Neural cell (in vitro differentiated cells): ENCODE results near the gene ANKS3. TPM values are rescaled to one million over a fixed set of nuclear protein-coding genes. Genes with fewer than 3 reads are reported as not detected.

Experiments
- H2AFZ ChIP-seq: fragments of 200-600, 300-800 bp; sonication (generic), shearing (Covaris generic); 2 replicates; pipeline ENCODE4 v1.6.0; 2014; ENCODE audit warnings: low read depth, mild to moderate bottlenecking, antibody characterized with exemption, low read length, moderate library complexity
- H3F3A ChIP-seq: fragments of 200-600 bp; shearing (Covaris generic); 2 replicates; pipeline ENCODE4 v1.6.1; 2016; ENCODE audit warnings: mild to moderate bottlenecking, moderate library complexity, mixed read lengths, antibody characterized with exemption, low read length; ENCODE audit not compliant: insufficient read depth, poor library complexity, severe bottlenecking
- H3K27ac ChIP-seq: fragments of 200-600, 300-800 bp; sonication (generic), shearing (Covaris generic); 2 replicates; pipeline ENCODE4 v1.5.1; 2014; ENCODE audit warnings: mild to moderate bottlenecking, low read length, moderate library complexity
- H3K27me3 ChIP-seq: fragments of 300-800, 200-600 bp; sonication (generic), shearing (Covaris generic); 2 replicates; pipeline ENCODE4 v1.6.0; 2014; ENCODE audit warnings: mild to moderate bottlenecking, low read depth, low read length, moderate library complexity; ENCODE audit not compliant: insufficient read depth
- H3K36me3 ChIP-seq: fragments of 300-800, 200-600 bp; sonication (generic), shearing (Covaris generic); 2 replicates; pipeline ENCODE4 v1.5.1; 2014; ENCODE audit warnings: mild to moderate bottlenecking, antibody characterized with exemption, low read length, moderate library complexity; ENCODE audit not compliant: insufficient read depth
- H3K4me2 ChIP-seq: fragments of 300-800, 200-600 bp; sonication (generic), shearing (Covaris generic); 2 replicates; pipeline ENCODE4 v1.6.0; 2014; ENCODE audit warnings: mild to moderate bottlenecking, low read length
- H3K4me3 ChIP-seq: fragments of 300-800, 200-600 bp; sonication (generic), shearing (Covaris generic); 2 replicates; pipeline ENCODE4 v1.5.1; 2014; ENCODE audit warnings: mild to moderate bottlenecking, low read length, moderate library complexity
- H3K79me2 ChIP-seq: fragments of 200-600 bp; shearing (Covaris generic); replicated peaks from 2 replicates; pipeline ENCODE4 v1.6.0; 2014; ENCODE audit warnings: mild to moderate bottlenecking, low read length, moderate library complexity; ENCODE audit not compliant: insufficient read depth
- H3K9ac ChIP-seq: fragments of 300-800, 200-600 bp; sonication (generic), shearing (Covaris generic); 2 replicates; pipeline ENCODE4 v1.6.1; 2016; ENCODE audit warnings: mild to moderate bottlenecking, low read length, mixed read lengths
- H3K9me2 ChIP-seq: fragments of 200-600 bp; shearing (Covaris generic); 2 replicates; pipeline ENCODE4 v1.6.1; 2016; ENCODE audit warnings: mild to moderate bottlenecking, low read length, mixed read lengths; ENCODE audit not compliant: insufficient read depth
- H3K9me3 ChIP-seq: fragments of 200-600, 300-800 bp; sonication (generic), shearing (Covaris generic); 2 replicates; pipeline ENCODE4 v1.6.1; 2016; ENCODE audit warnings: mild to moderate bottlenecking, mixed run types, low read length, moderate library complexity, mixed read lengths
- H4K20me1 ChIP-seq: fragments of 200-600 bp; shearing (Covaris generic); 2 replicates; pipeline ENCODE4 v1.6.1; 2016; ENCODE audit warnings: mild to moderate bottlenecking, mixed run types; ENCODE audit not compliant: insufficient read depth
- EP300 ChIP-seq: fragments of 450-650 bp; conservative IDR thresholded peaks from 2 replicates; pipeline ENCODE4 v1.6.1; 2014; ENCODE audit warnings: antibody characterized with exemption, mild to moderate bottlenecking, moderate library complexity; ENCODE audit not compliant: poor library complexity, severe bottlenecking
- EZH2 ChIP-seq: fragments of 200-600, 300-800 bp; shearing (Covaris generic), sonication (generic); IDR thresholded peaks from 2 replicates; pipeline ENCODE4 v1.6.1; 2014; ENCODE audit warnings: antibody characterized with exemption, low read length, borderline replicate concordance, mild to moderate bottlenecking; ENCODE audit not compliant: insufficient read depth, poor library complexity, severe bottlenecking
- MXI1 ChIP-seq: fragments of 450-650 bp; conservative IDR thresholded peaks from 2 replicates; pipeline ENCODE4 v1.6.1; 2014; ENCODE audit warnings: antibody characterized with exemption, mild to moderate bottlenecking; ENCODE audit not compliant: poor library complexity, severe bottlenecking
- POLR2AphosphoS5 ChIP-seq: IDR thresholded peaks from 2 replicates; pipeline ENCODE4 v1.6.1; 2012
- RAD21 ChIP-seq: fragments of 450-650 bp; conservative IDR thresholded peaks from 2 replicates; pipeline ENCODE4 v1.6.1; 2014; ENCODE audit warnings: antibody characterized with exemption, mild to moderate bottlenecking, moderate library complexity
- SMC3 ChIP-seq: fragments of 450-650 bp; conservative IDR thresholded peaks from 2 replicates; pipeline ENCODE4 v1.6.1; 2014; ENCODE audit warnings: antibody characterized with exemption, mild to moderate bottlenecking, moderate library complexity; ENCODE audit not compliant: poor library complexity
- TAF1 ChIP-seq: IDR thresholded peaks from 2 replicates; pipeline ENCODE4 v1.6.1; 2012; ENCODE audit warnings: low read depth
- polyA plus RNA-seq: library from polyadenylated mRNA; depleted of rRNA; stranded (reverse); fragments of >200 nt; gene quantifications from 2 replicates; pipeline ENCODE4 v1.2.3, GENCODE V29; 2014
- TF ChIP-seq, protein P1 (sequence below): fragments of 450-650 bp; IDR thresholded peaks from 2 replicates; pipeline ENCODE4 v1.5.1; 2014; ENCODE audit warnings: antibody characterized with exemption, mild to moderate bottlenecking, moderate library complexity; ENCODE audit not compliant: poor library complexity, severe bottlenecking
- TF ChIP-seq, protein P2 (sequence below): IDR thresholded peaks from 2 replicates; pipeline ENCODE4 v1.6.1; 2012; ENCODE audit warnings: borderline replicate concordance

Gene ANKS3
- polyA plus RNA-seq, 1 donor from 2014 or later = 53.9 TPM

DNA sequence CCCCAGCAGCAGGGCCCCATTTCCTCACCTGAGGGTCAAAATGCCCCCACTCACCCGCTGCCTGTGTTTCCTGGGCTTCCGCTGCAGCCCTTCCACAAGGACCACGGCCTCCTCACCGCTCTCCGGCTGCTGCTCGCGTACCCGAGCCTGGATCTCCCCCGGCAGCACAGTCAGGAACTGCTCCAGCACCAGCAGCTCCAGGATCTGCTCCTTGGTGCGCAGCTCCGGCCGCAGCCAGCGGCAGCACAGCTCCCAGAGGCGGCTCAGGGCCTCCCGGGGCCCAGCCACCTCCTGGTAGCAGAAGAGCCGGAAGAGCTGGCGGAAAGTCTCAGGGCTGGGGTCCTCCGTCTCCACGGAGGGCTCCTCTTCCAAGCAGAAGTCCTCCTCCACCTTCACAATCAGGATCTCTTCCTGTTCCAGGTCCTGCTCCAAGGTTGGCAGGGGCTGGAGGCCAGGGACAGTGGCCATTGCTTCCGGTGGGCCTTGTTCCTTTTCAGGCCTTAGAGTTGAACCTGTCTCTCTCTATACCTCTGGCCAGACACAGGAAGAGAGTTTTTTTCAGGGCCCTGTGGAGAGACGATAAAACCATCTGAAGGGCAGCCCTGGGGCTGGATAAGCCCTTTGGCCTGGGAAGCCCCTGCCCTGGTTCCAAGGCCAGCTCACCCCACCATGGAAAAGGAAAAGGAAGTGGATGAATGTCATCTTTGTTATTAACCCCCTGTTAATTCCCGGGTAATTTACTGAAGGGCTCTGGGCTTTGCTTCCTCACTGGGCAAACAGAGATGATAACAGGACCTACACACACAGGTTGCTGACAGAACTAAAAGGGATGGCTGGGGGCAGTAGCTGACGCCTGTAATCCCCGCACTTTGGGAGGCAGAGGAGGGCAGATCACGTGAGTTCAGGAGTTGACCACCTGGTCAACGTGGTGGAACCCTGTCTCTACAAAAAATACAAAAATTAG lies 31.7 kb upstream of the ANKS3 start:
- Histone ChIP-seq H3K27ac (no peak overlapping the region), H3K36me3 (no peaks in the 10 kb centered on the region), H3K4me3 (peak overlapping the region; percentile 99), H3F3A (no peaks in the 10 kb centered on the region), H2AFZ (peak overlapping the region; percentile 95), H3K9me3 (no peaks in the 10 kb centered on the region), H3K27me3 (no peaks in the 10 kb centered on the region), H3K9ac (peak overlapping the region; percentile 91), H3K4me2 (peak overlapping the region; percentile 73), H4K20me1 (no peaks in the 10 kb centered on the region), H3K79me2 (peaks cover 12% of the 10 kb centered on the region), H3K9me2 (no peaks in the 10 kb centered on the region)
- no peak for TF ChIP-seq SMC3
- no peak for TF ChIP-seq TAF1
- TF ChIP-seq EZH2 = no peak
- no peak for TF ChIP-seq EP300
- TF ChIP-seq, protein P1, sequence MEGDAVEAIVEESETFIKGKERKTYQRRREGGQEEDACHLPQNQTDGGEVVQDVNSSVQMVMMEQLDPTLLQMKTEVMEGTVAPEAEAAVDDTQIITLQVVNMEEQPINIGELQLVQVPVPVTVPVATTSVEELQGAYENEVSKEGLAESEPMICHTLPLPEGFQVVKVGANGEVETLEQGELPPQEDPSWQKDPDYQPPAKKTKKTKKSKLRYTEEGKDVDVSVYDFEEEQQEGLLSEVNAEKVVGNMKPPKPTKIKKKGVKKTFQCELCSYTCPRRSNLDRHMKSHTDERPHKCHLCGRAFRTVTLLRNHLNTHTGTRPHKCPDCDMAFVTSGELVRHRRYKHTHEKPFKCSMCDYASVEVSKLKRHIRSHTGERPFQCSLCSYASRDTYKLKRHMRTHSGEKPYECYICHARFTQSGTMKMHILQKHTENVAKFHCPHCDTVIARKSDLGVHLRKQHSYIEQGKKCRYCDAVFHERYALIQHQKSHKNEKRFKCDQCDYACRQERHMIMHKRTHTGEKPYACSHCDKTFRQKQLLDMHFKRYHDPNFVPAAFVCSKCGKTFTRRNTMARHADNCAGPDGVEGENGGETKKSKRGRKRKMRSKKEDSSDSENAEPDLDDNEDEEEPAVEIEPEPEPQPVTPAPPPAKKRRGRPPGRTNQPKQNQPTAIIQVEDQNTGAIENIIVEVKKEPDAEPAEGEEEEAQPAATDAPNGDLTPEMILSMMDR = no peak
- TF ChIP-seq, protein P2, sequence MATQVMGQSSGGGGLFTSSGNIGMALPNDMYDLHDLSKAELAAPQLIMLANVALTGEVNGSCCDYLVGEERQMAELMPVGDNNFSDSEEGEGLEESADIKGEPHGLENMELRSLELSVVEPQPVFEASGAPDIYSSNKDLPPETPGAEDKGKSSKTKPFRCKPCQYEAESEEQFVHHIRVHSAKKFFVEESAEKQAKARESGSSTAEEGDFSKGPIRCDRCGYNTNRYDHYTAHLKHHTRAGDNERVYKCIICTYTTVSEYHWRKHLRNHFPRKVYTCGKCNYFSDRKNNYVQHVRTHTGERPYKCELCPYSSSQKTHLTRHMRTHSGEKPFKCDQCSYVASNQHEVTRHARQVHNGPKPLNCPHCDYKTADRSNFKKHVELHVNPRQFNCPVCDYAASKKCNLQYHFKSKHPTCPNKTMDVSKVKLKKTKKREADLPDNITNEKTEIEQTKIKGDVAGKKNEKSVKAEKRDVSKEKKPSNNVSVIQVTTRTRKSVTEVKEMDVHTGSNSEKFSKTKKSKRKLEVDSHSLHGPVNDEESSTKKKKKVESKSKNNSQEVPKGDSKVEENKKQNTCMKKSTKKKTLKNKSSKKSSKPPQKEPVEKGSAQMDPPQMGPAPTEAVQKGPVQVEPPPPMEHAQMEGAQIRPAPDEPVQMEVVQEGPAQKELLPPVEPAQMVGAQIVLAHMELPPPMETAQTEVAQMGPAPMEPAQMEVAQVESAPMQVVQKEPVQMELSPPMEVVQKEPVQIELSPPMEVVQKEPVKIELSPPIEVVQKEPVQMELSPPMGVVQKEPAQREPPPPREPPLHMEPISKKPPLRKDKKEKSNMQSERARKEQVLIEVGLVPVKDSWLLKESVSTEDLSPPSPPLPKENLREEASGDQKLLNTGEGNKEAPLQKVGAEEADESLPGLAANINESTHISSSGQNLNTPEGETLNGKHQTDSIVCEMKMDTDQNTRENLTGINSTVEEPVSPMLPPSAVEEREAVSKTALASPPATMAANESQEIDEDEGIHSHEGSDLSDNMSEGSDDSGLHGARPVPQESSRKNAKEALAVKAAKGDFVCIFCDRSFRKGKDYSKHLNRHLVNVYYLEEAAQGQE = no peak
- no peak for TF ChIP-seq MXI1
- TF ChIP-seq POLR2AphosphoS5 = no peak
- no peak for TF ChIP-seq RAD21

DNA sequence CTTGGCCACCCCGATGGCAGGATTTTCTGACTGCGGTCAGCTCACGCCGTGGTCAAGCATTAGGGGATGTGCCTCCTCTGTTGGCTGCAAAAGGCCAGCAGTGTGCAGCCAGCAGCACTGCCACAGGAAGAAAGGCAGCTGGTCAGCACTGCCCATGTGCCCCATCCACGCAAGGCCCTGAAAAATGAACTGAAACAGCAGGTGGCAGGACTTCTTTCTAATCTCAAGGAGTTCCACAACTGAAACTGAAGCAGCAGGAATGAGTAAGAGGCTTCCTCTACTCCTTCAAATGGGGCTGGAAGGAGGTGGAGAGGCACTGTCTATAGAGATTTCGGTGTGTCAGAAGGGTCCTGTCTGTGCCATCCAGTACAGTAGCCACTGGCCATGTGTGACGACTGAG lies 29.7 kb upstream of the ANKS3 start:
- no peaks in the 10 kb centered on the region for H3K27me3 ChIP-seq
- H2AFZ ChIP-seq = no peak overlapping the region
- H3F3A ChIP-seq = no peaks in the 10 kb centered on the region
- TF ChIP-seq EP300 = no peak
- TF ChIP-seq RAD21 = no peak
- no peak for TF ChIP-seq SMC3
- no peaks in the 10 kb centered on the region for H4K20me1 ChIP-seq
- no peak overlapping the region for H3K9ac ChIP-seq
- H3K9me2 ChIP-seq = no peaks in the 10 kb centered on the region
- H3K4me2 ChIP-seq = no peak overlapping the region
- no peak overlapping the region for H3K27ac ChIP-seq
- no peaks in the 10 kb centered on the region for H3K36me3 ChIP-seq
- H3K9me3 ChIP-seq = no peaks in the 10 kb centered on the region
- H3K79me2 ChIP-seq = peaks cover 12% of the 10 kb centered on the region
- H3K4me3 ChIP-seq = no peak overlapping the region
